HG03103 (cell line): ENCODE measurements around the gene MECP2.

Experiments
- ATAC-seq: cut with Tn5 transposase; IDR thresholded peaks from one replicate; pipeline ENCODE4 v1.9.1; 2021; ENCODE audit warnings: low read depth; ENCODE audit not compliant: unreplicated experiment

The MECP2 gene

DNA sequence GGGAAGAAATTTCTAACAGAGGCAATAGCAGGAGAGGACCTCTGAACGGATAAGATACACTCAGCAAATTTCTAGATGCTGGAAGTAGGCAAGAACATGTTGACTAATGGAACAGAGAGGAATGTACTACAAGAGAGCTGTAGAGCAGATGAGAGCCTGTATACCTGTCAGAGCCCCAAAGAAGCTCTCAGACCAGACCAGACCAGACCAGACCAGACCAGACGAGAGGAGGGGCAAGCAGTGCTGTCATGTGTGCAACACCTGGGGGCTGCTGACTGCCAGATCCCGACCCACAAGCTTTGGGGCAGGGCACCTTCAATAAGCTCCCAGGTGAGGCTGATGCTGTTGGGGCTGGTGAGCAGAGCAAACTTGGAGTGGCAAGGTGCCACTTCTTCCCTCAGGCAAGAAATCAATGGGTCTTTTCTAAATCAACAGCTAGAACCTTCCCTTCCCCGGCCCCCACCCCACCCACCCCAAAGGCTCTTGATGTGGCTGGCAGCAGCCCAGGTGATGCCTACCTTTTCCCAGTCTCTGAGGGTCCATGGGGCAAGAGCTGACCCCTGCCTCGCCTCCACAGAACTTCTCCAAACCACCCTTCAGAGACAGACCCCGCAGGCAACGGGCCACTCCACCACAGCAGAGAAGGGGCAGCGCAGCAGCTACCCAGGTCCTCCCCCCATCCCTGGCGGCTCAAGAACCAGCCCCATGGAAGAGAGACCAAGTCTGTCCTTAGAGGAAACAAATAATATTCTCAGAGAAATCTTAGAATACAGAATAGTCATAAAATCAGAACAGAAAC, 32.7 kb downstream of the MECP2 start:
- no peak for ATAC-seq

DNA sequence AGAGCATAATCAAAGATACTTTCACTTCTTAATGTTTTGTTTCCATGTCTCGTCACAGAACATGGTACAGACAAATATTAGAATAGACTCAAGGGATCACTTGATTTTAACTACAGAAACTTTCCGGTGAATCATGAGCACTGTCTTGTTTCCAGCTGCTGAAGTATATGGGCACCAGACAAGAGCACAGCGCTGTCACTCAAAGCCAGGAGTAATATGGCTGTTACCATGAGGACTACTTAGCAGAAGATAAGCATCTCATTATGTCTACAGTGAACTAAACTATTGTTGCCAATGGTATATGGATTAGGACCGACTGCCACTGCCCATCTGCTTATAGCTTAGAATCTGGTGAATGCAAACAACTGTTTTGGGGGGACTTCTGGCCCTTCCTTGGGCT, 34.3 kb downstream of the MECP2 start:
- no peak for ATAC-seq

DNA sequence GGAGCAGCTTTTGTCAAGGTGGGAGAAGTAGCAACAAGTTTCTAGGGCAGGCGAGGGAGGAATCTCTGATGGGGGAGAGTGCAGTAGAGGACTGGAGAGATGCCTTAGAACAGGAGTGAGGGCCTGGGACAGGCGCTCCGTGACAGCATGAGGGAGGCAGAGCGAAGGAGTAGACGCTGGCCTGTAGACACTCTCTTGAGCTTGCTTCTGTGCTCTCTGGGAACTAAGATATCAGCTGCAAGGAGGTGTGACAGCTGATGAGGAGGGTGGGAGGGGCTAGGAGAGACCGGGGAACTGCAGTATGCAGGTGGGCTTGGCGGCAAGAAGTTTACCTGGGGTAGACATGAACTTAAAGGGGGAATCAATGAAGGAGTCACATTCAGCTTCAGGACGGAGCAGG, 35.7 kb downstream of the MECP2 start:
- ATAC-seq, result no peak

DNA sequence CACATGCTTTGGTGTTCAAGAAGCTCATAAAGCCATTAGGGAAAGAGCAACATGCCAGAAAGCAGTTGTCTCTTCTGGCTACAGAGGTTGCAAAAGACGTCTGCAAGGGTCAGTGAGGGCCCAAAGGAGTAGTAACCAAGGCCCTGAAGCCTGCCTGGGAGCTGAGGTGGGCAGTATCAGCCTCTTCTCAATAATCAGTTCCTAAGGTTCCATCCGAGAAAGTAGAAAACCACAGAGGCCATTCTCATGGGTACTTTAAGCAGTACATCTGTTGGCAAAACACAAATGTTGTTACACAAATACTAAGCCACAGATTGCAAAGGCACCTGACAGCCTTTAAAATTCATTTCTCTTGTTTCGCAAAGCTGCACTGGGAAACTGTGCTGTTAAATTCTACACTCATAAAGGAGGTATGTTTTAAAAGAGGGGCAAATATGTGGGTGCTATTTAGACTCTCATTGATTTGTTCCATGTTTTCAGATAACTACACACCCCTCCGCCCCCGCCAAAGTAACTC, 37.7 kb downstream of the MECP2 start:
- no peak for ATAC-seq

DNA sequence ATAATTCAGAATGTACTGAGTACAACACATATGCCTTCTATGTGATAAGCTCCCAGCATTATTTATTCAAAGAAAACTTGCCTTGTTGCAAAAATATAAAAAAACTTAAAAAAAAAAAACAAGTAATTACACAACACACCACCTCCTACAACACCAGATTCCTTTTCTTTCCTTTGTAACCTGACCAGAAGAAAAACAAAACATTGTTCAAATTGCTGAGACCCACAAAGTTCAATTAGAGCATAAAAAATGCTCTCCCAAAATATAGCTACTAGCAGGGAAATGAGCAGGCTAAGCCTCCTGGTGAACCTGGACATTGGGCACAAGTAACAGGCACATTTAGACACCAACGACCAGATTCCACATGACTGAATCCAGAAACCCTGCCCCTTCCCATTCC, 38.3 kb downstream of the MECP2 start:
- ATAC-seq, result no peak

DNA sequence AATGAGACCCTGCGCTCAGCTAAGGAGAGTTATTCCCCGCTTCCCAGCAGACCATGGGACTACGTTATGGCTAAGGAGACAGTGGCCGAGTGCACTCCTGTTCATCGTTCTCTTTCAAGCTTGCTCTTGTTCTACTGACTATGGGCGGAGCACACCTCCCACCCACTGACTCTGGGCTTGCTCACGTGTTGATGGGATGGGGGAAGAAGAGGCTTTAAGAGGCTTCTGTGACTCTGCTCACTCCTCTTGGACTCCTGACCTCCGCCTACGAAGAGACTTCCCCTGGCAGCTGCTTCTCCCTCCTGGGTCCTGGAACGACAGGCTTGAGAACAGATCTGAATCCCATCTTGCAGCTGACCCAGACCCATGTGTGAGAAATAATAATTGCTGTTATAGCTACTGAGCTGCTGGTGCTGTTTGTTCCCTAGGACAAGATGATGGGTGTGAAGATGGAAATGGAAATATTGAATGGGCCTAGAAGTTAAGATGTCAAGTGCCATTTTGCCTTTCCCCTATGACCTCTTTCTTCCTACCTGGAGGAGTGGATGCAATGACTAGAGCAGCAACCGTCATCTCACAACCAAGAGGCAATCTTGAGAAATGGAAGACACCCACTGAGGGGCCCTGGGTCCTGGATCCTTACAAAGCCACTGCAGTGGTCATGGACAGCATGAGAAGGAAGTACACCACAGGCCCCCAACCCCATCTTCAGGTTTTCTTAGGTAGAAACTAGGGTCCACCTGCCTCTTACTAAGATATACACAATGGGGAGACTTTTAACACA, 39.1 kb downstream of the MECP2 start:
- ATAC-seq, result no peak

DNA sequence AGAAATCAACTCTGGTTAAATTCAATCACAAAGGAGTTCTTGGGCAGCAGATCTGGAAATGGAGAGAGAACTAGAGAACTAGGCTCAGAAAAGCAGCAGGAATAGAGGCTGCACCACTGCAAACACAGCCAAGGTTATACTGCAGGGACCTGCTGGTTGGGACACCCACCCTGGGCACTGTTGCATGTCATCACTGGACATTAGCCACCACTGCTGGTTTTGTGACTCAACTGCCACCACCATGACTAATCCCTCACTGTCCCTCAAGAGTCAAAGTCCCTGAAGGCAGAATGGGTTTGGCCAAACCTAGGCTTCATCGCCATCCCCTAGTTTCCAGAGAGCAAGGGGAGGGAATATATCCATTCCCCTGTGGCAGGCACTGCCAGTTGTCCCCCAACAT, 39.7 kb downstream of the MECP2 start:
- no peak for ATAC-seq

DNA sequence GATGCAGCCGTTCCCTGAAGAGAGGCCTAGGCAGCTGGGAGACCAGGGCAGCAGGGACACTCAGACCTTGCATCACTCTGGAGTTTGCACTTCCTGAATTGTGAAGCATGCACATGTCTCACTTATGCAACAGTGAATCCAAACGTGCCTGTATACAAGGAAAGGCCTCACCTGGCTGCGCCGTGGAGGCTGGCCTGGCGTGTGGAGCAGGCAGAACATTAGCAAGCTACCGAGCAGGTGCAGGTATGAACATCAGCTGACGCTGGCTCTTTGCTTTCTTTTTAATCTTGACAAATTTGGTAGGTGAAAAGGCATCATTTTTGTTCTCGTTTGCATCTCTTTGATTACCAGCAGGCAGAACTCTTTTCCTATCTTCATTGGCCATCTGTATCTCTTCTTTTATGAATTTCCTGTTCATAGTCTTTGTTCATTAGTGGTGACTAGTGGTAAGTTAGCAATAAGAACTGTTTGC, 40.7 kb downstream of the MECP2 start:
- no peak for ATAC-seq

DNA sequence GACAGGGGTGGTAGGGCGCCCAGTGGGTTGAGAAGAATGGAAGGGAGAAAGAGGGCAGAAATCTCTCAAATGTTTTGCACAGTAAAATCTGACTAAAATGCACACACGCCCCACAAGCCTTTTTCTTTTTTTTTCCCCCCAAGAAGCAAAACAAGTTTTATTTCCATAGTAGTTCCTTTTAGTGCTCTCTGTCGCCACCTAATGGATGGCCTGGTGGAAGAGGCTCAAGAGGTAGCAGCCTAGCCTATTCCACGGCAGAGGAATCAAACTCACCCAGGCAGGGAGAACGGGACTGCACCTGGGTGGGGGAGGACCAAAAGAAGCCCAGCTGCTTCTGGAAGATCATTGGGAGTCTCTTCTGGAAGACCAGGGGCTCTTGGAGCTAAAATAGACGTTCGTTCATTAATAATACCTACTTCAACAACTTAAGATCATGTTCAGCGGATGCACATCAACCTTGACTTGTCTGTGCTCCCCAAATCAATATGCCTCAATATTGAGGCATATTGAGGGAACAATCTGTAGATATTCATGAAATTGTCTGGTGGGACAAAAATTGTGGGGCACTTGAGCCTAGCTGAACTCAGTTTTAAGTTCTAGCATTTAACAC, 46.2 kb downstream of the MECP2 start:
- no peak for ATAC-seq

DNA sequence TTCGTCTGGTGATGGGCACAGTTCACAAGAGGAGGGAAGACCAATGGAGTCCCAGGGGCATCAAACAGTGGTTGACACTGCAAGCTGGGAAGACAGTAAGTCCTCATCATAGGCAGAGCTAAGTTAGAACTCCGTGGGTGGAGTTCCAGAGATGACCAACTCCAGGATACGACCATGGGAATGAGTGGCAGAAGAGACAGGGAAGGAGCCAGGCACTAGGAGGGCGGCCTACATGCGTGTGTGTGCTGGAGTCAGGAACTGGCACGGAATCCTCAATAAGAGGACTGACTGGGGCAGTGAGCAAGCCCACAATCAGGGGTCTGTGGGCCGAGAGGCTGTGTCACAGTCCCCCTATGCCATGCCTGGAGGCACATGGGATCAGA, 47.4 kb downstream of the MECP2 start:
- no peak for ATAC-seq

DNA sequence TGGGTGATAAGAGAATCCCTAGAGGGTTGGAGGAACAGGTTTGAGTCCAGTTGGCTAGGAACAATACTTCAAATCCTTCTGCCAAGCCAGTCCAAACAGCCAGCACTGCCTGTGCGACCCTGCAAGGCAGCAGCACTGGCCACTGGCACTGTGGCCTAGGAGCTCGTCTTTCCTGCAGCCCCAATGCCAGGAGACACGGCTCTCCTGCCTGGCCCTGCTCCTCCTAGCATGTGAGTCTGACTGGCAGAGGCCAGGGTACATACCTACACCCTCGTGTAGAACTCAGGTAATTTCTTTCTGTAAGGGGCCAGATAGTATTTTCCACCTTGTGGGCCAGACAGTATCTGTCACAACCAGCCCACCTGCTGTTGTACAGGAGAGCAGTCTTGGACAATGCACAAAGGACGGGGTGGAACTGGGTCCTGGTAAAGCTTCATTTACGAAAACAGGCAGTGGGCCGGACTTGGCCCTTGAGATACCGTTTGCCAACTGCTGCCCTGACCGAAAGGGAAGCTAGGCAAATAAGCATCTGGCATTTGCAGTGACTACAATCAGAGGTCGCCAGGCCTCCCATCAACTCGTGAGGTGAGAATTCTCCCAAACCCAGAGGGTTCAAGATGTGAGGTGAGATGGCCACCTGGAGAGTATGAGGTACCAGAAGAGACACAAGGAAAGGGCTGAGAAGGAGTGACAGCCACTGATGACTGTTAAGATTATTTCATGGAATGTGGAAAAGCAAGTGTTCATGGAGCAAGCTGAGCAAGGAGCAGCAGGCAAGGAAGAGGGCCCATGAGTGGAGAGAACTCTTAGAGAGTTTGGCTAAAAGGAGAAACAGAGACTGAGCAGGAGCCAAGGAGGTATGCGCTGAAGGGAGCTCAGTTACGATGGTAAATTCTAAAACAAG, 48.1 kb downstream of the MECP2 start:
- ATAC-seq, result no peak

DNA sequence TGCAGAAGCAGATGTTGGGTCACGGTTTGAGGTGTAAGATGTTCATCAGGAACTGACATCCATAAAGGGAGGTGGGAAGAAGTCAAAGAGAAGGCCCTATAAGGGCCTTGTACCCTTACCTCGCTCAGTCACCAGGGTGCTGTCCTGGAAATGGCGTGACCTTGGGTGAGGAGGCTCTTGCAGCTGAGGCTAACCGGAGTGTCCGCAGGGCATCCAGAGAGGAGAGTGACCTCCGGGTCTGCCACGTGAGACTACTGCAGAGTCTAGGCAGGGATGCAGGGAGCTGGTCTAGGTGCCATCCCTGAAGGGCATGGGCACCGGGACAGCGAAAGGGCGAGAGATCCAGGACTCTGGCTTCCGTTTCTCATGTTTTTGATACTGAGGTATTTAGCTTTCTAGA, 49.1 kb downstream of the MECP2 start:
- ATAC-seq, result no peak

DNA sequence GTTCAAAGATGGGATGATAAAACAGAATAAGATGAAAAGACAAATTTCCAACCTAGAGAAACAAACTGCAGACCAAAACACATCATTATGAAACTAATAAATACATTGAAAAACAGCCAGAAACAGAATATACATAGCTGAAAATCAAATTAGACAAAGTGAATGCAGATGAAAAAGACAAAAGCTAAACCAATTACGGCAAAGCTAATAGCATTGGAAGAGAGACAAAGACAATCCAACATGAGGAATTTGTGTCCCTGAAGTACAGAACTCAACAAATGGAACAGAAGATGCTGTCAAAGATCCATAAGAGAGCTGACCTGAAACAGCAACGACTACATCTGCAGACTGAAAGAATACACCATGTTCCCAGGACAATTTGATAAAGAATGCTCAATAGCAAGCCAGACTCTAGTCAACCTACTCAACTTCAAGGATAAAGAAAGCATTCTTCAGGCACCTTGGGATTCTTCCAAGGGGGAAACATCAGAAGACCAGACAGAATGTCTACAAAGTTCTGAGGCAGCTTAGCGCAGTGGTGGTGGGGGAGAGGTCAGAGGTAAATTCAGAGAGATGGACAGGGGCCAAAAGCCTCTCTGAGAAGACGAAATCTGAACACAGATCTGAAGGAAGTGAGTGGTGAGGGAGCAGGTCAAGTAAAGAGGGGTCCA, 50.4 kb downstream of the MECP2 start:
- no peak for ATAC-seq

DNA sequence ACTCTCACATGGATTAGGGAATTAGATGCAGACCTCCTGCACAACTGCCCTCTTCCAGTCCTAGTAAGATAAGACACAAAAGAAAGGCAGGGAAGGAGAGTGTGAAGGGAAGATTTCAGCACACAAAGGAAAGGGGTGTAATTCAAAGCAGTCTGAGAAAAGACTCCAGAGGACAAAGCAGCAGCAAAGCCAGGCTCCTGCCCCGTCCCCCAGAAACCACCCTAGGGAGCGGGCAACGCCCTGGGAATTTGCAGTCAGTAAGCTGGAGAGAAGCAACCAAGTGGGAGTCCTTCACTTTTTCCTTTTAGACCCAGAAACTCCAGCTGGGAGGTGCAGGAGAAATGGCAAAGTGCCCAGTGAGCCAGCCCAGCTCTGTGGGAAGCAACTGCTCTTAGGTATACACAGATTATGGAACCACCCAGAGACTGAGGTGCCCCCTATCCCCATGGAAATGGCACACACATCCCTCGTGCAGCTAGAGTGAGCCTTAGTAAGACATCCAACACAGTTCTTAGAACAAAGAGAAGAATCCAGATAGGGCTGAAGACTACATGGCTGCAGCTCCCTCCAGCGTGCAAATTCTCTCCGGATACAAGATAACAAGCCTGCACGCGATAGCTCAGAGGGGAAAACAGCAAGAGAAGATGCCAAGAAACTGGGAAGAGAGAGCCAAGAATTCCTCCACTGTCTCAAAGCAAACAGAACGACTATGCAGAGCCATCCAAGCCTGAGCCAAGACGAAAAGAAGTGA, 51.3 kb downstream of the MECP2 start:
- no peak for ATAC-seq

DNA sequence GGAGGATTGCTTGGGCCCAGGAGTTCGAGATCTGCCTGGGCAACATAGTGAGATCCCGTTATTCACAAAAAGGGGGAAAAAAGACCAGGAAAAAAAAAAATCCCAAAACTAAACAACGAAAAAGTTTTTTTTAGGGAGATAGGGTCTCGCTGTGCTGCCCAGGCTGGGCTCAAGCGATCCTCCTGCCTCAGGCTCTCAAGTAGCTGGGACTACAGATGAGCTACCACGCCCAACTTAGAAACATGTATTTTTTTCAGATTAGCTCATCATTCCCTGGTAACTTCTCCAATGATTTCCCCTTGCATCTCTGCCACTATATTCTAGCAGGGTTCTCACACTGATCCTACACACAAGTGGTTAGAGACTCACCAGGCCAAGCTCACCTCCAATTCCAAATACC, 53.4 kb downstream of the MECP2 start:
- ATAC-seq, result no peak

DNA sequence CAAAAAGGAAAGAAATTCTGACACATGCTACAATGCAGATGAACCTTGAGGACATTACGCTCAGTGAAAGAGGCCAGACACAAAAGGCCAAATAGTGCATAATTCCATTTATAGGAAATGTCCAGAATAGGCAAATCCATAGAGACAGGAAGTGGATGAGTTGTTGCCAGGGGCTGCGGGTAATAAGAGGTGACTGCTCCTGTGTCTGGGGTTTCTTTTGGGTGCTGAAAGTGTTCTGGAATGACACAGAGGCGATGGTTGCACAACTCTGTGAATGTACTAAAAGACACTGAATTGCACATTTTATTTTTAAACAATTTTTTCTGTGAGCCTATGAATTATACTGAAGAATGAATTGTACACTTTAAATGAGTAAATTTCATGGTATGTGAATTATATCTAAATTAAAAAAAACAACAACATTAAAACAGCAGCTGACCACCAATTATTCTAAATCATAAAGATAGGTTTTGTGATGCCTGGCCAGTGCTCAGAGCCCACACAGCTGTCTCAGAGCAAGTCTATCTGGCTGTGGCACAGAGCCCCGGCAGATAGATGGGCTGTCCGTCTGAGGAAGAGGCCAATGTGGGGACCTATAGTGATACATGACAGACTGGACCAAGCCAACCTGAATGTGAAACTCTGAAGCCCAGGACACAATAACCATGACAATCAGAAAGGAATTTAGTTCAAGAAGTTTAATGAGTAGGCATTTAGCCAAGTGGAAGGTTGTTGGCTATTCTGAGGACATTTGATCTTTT, 54.3 kb downstream of the MECP2 start:
- ATAC-seq, result no peak

DNA sequence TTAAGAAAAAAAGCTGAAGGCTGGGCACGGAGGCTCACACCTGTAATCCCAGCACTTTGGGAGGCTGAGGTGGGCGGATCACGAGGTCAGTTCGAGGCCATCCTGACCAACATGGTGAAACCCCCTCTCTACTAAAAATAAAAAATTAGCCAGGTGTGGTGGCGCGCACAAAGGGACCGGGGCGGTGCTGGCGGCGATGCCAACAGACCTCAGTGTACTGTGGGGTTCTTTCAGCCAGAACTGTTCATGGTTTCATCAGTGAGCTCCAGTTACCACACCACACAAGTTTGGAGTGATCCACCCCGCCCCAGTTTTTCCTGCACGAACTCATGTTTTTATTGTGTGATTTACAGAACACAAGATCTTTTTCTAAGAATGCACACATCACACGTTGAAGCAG, 56.7 kb downstream of the MECP2 start:
- ATAC-seq, result no peak

DNA sequence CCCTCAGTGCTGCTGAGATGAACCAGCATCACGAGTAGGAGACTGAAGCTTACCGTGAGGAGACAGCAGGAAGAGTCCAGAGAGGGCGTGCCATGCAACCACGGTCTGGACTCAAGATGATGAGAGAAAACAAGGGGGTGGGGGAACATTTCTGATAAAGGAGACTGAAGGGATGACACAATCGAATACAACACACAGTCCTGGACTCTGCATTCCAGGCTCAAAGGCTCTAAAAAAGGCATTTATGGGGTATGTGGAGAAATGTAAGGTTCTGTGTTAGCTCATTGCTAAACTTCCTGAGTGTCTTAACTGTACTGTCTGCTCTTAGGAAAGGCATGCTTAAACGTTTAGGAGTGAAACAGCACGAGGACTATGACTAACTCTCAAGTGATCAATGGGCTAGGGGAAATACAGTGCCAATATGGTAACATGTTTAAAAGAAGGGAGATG, 57.2 kb downstream of the MECP2 start:
- no peak for ATAC-seq
